H1 (cell line): Measurements from ENCODE around the gene PES1. TPM values are rescaled to one million over a fixed set of nuclear protein-coding genes. Genes with fewer than 3 reads are reported as not detected.
A peak's percentile ranks its signal among the peaks of the same experiment; 100 is the strongest.

ENCODE experiments used
- CTCF ChIA-PET: fragments of 300-600 bp; sonication (Branson Sonifier 250); formaldehyde crosslinking; loops from one replicate; lab custom pipeline; 2021; ENCODE audit not compliant: partially characterized antibody; lab: Charles Lee
- POLR2A ChIA-PET: fragments of 300-600 bp; sonication (Branson Sonifier 250); formaldehyde crosslinking; loops from one replicate; lab custom pipeline; 2021; ENCODE audit warnings: inconsistent platforms; ENCODE audit not compliant: partially characterized antibody; lab: Charles Lee
- DNase-seq, 2 experiments: peaks; one replicate each; pipeline versions ENCODE4 v3.0.0 to v3.0.0-alpha.2; 2010 to 2022; ENCODE audit warnings: low spot score in 2 of 2, low read depth in 1 of 2, mixed read lengths in 1 of 2
- FAIRE-seq: peaks from 2 replicates; lab custom pipeline; 2011; peaks lifted over from hg19 to GRCh38; lab: Jason Lieb, UNC
- H2AFZ ChIP-seq: 2 replicates; pipeline ENCODE4 v1.8.1; 2012; ENCODE audit warnings: low read length, inconsistent platforms
- H2AK5ac ChIP-seq: 2 replicates; pipeline ENCODE4 v1.6.1; 2013; ENCODE audit warnings: low read depth, low read length
- H2BK120ac ChIP-seq: replicated peaks from 2 replicates; pipeline ENCODE3; 2013; ENCODE audit warnings: low read depth, low read length, inconsistent platforms
- H2BK12ac ChIP-seq: 2 replicates; pipeline ENCODE4 v1.6.1; 2013; ENCODE audit warnings: low read depth, low read length
- H2BK15ac ChIP-seq: 2 replicates; pipeline ENCODE4 v1.6.1; 2013; ENCODE audit warnings: low read length
- H2BK20ac ChIP-seq: 2 replicates; pipeline ENCODE4 v1.6.1; 2013; ENCODE audit warnings: low read length
- H2BK5ac ChIP-seq: 2 replicates; pipeline ENCODE4 v1.6.1; 2013; ENCODE audit warnings: low read depth, low read length
- H3K14ac ChIP-seq: 2 replicates; pipeline ENCODE4 v1.6.1; 2013; ENCODE audit warnings: inconsistent platforms; ENCODE audit not compliant: insufficient read length
- H3K18ac ChIP-seq: 2 replicates; pipeline ENCODE4 v1.6.1; 2013; ENCODE audit warnings: low read length; ENCODE audit errors: extremely low read depth
- H3K23ac ChIP-seq: 2 replicates; pipeline ENCODE4 v1.6.1; 2013; ENCODE audit warnings: inconsistent platforms; ENCODE audit not compliant: insufficient read length
- H3K23me2 ChIP-seq: 2 replicates; pipeline ENCODE4 v1.6.1; 2013; ENCODE audit warnings: low read depth, low read length
- H3K27ac ChIP-seq: 2 replicates; pipeline ENCODE4 v1.6.1; 2011; ENCODE audit warnings: low read depth, low read length, inconsistent platforms
- H3K27me3 ChIP-seq, 4 experiments: replicated peaks in 1 of 4; 1 replicate in 1 of 4; 2 replicates in 3 of 4; pipeline versions ENCODE4 v1.6.1 to v1.8.1; 2011 to 2013; ENCODE audit warnings: low read length in 3 of 4, mild to moderate bottlenecking in 3 of 4, inconsistent platforms in 2 of 4, mixed read lengths in 2 of 4, moderate library complexity in 1 of 4; ENCODE audit not compliant: control insufficient read depth in 3 of 4, insufficient read depth in 3 of 4; ENCODE audit errors: extremely low read depth in 1 of 4
- H3K36me3 ChIP-seq, 4 experiments: 2 replicates each; pipeline versions ENCODE4 v1.6.1 to v1.8.1; 2011 to 2013; ENCODE audit warnings: mild to moderate bottlenecking in 4 of 4, low read length in 3 of 4, moderate library complexity in 2 of 4, control low read depth in 1 of 4, inconsistent platforms in 1 of 4; ENCODE audit not compliant: insufficient read depth in 4 of 4, control insufficient read depth in 2 of 4
- H3K4ac ChIP-seq: replicated peaks from 2 replicates; pipeline ENCODE3; 2013; ENCODE audit warnings: low read length, low read depth, mixed read lengths, inconsistent platforms; ENCODE audit not compliant: insufficient read length
- H3K4me1 ChIP-seq, 4 experiments: replicated peaks in 1 of 4; 1 replicate in 1 of 4; 2 replicates in 3 of 4; pipeline versions ENCODE4 v1.6.1 to v1.8.1; 2011 to 2013; ENCODE audit warnings: low read length in 3 of 4, inconsistent platforms in 2 of 4, mixed read lengths in 1 of 4; ENCODE audit not compliant: insufficient read depth in 4 of 4, control insufficient read depth in 3 of 4
- H3K4me2 ChIP-seq, 2 experiments: 2 replicates each; pipeline versions ENCODE4 v1.6.1 to v1.8.1; 2011 to 2013; ENCODE audit warnings: low read depth in 2 of 2, low read length in 2 of 2, control low read depth in 1 of 2, inconsistent platforms in 1 of 2, mild to moderate bottlenecking in 1 of 2; ENCODE audit not compliant: insufficient read depth in 1 of 2
- H3K4me3 ChIP-seq, 4 experiments: fragments of 200-600, 300-600 bp in 1 of 4; sonication (generic), shearing (Covaris generic), sonication (Bioruptor Twin) in 1 of 4; 2 replicates each; pipeline versions ENCODE4 v1.5.1 to v1.8.1; 2011 to 2016; ENCODE audit warnings: low read length in 4 of 4, low read depth in 3 of 4, control low read depth in 2 of 4, inconsistent platforms in 2 of 4, mild to moderate bottlenecking in 2 of 4, mixed read lengths in 1 of 4, moderate library complexity in 1 of 4; ENCODE audit not compliant: insufficient read depth in 2 of 4; ENCODE audit errors: extremely low read depth in 1 of 4
- H3K56ac ChIP-seq: replicated peaks from 2 replicates; pipeline ENCODE3; 2013; ENCODE audit warnings: low read depth, mild to moderate bottlenecking, mixed read lengths, low read length, inconsistent platforms; ENCODE audit not compliant: insufficient read length
- H3K79me1 ChIP-seq: 2 replicates; pipeline ENCODE4 v1.6.1; 2013; ENCODE audit warnings: low read depth, low read length, control low read depth
- H3K79me2 ChIP-seq, 2 experiments: 2 replicates each; pipeline versions ENCODE4 v1.6.1 to v1.8.1; 2012 to 2013; ENCODE audit warnings: low read length in 2 of 2, mild to moderate bottlenecking in 2 of 2, inconsistent platforms in 1 of 2; ENCODE audit not compliant: insufficient read depth in 2 of 2, control insufficient read depth in 1 of 2
- H3K9ac ChIP-seq, 4 experiments: replicated peaks in 1 of 4; 1 replicate in 1 of 4; 2 replicates in 3 of 4; pipeline versions ENCODE4 v1.6.1 to v1.8.1; 2011 to 2013; ENCODE audit warnings: low read depth in 3 of 4, low read length in 3 of 4, control low read depth in 2 of 4, mild to moderate bottlenecking in 2 of 4, moderate library complexity in 2 of 4, inconsistent platforms in 1 of 4; ENCODE audit errors: extremely low read depth in 1 of 4
- H3K9me3 ChIP-seq, 2 experiments: 2 replicates each; pipeline versions ENCODE4 v1.6.1 to v1.8.1; 2012 to 2013; ENCODE audit warnings: mild to moderate bottlenecking in 2 of 2, moderate library complexity in 2 of 2, control low read depth in 1 of 2, inconsistent platforms in 1 of 2, low read depth in 1 of 2, low read length in 1 of 2, mixed read lengths in 1 of 2; ENCODE audit not compliant: insufficient read depth in 2 of 2
- H4K20me1 ChIP-seq, 2 experiments: replicated peaks in 1 of 2; 2 replicates each; pipeline versions ENCODE3 to v1.8.1; 2011 to 2013; ENCODE audit warnings: inconsistent platforms in 2 of 2, low read length in 2 of 2, mild to moderate bottlenecking in 1 of 2; ENCODE audit not compliant: insufficient read depth in 2 of 2, control insufficient read depth in 1 of 2
- H4K5ac ChIP-seq: 2 replicates; pipeline ENCODE4 v1.6.1; 2013; ENCODE audit warnings: low read length, low read depth, mixed read lengths, inconsistent platforms; ENCODE audit not compliant: insufficient read length
- H4K8ac ChIP-seq: 2 replicates; pipeline ENCODE4 v1.8.0; 2013; ENCODE audit warnings: mild to moderate bottlenecking, moderate library complexity, low read length, inconsistent platforms; ENCODE audit not compliant: insufficient read depth; ENCODE audit errors: extremely low read depth
- H4K91ac ChIP-seq: replicated peaks from 2 replicates; pipeline ENCODE3; 2013; ENCODE audit warnings: low read length, mixed read lengths, inconsistent platforms; ENCODE audit not compliant: insufficient read length
- MAFK ChIP-seq: IDR thresholded peaks from 2 replicates; pipeline ENCODE4 v1.6.1; 2012; ENCODE audit warnings: low read depth, mild to moderate bottlenecking, improper control_type of control experiment, low read length
- WGBS, 2 experiments: shearing (Covaris generic) in 1 of 2; methylation state at CpG; one replicate each; pipeline versions ENCODE4 v1.1.6 to v1.1.7; 2013 to 2015; ENCODE audit warnings: low lambda C conversion rate in 2 of 2, mixed read lengths in 2 of 2, inconsistent platforms in 1 of 2, low coverage in 1 of 2, missing lambda C conversion rate in 1 of 2; ENCODE audit not compliant: insufficient replicate concordance in 2 of 2, insufficient coverage in 1 of 2, insufficient read length in 1 of 2; ENCODE audit errors: extremely low coverage in 1 of 2, missing lambda C conversion rate in 1 of 2; 5-methylcytosine and 5-hydroxymethylcytosine counted together
- polyA plus RNA-seq, 7 experiments: library from polyadenylated mRNA; depleted of rRNA in 3 of 7; stranded (reverse) in 5 of 7; unstranded in 2 of 7; fragments of >200 nt in 5 of 7; fragments of 200-250 nt in 2 of 7; gene quantifications; 1 replicate in 5 of 7; 2 replicates in 1 of 7; 4 replicates in 1 of 7; pipeline versions ENCODE4 v1.2.1 to v1.2.3, GENCODE V29; 2011 to 2013; ENCODE audit warnings: missing spikeins in 2 of 7, mixed read lengths in 2 of 7
- total RNA-seq: library from RNA; stranded (reverse); fragmentation: NEBNext Ultra II Directional; extraction: Animal tissue kit (Norgen Biotek cat#: 25700); gene quantifications from 2 replicates; pipeline ENCODE4 v1.2.1, GENCODE V29; 2021

The PES1 gene
- total and polyA plus RNA-seq, 2 of the 8 experiments (the other 6 are each of a cell fraction or from before 2014, with no cell fraction given) = 121 to 191 TPM

GRCh38 chr22:30537083-30537731 is 54.5 kb downstream of the PES1 start:
- no peak overlapping the region for H3K9ac ChIP-seq
- H3K56ac ChIP-seq = no peak overlapping the region
- no peak for DNase-seq
- H2BK15ac ChIP-seq = no peak overlapping the region
- H2BK20ac ChIP-seq = no peak overlapping the region
- no peak for TF ChIP-seq MAFK
- no peak overlapping the region for H2AFZ ChIP-seq
- H4K91ac ChIP-seq = no peak overlapping the region
- H2BK120ac ChIP-seq = peak overlapping the region; percentile 78
- H3K18ac ChIP-seq = no peak overlapping the region
- no peak overlapping the region for H3K4me2 ChIP-seq
- no peak overlapping the region for H4K8ac ChIP-seq
- H3K23ac ChIP-seq = no peak overlapping the region
- FAIRE-seq = no peak
- H3K79me1 ChIP-seq = no peaks in the 10 kb centered on the region
- peaks cover 3% of the 10 kb centered on the region for H3K23me2 ChIP-seq
- H3K4me1 ChIP-seq = peaks cover 0 to 4% (median 0%) of the 10 kb centered on the region in 4 experiments; a peak in 4 of 7 replicates
- no peak overlapping the region for H3K4me3 ChIP-seq
- H3K14ac ChIP-seq = no peak overlapping the region
- H4K20me1 ChIP-seq = peaks cover 0 to 1% of the 10 kb centered on the region in 2 experiments
- H3K27ac ChIP-seq = no peak overlapping the region
- WGBS, 2 experiments = 74% methylated on average over 9 of the region's 9 CpGs; no CpG with 5 or more reads in 1 of the 2 experiments
- no peak overlapping the region for H4K5ac ChIP-seq
- CTCF ChIA-PET = interaction anchor here (0.7 to 1.4 kb wide), 5 partner anchors 9 to 110 kb away, joined by 3 read pairs; no protein-coding TSS in a partner anchor
- H3K9me3 ChIP-seq = no peaks in the 10 kb centered on the region
- no peak overlapping the region for H2BK12ac ChIP-seq
- no peak overlapping the region for H3K4ac ChIP-seq
- no peak overlapping the region for H2AK5ac ChIP-seq
- POLR2A ChIA-PET = interaction anchor here (0.7 kb wide), 1 partner anchor 31 kb away, joined by 3 read pairs; no protein-coding TSS in a partner anchor
- no peaks in the 10 kb centered on the region for H3K27me3 ChIP-seq
- no peaks in the 10 kb centered on the region for H3K36me3 ChIP-seq
- H3K79me2 ChIP-seq = no peaks in the 10 kb centered on the region
- H2BK5ac ChIP-seq = no peak overlapping the region; the same call in 1 of the 2 replicates
